Omental fat pad (tissue), 4 donors: Measurements from ENCODE around the gene APLP2. TPM values are rescaled to one million over a fixed set of nuclear protein-coding genes. Genes with fewer than 3 reads are reported as not detected.

Experiments
- ATAC-seq: fragments of 150-250 bp; one replicate; pipeline ENCODE4 v1.9.1; 2016; ENCODE audit warnings: mild to moderate bottlenecking, moderate library complexity; ENCODE audit not compliant: low FRiP score
- DNase-seq: peaks from one replicate; pipeline ENCODE4 v3.0.0-alpha.2; 2019; ENCODE audit warnings: low spot score
- total RNA-seq, 4 donors: library from RNA; depleted of rRNA; stranded (reverse); fragments of >200 nt; gene quantifications; one replicate each; pipeline ENCODE4 v1.1.0, GENCODE V29; 2016
- TF ChIP-seq, protein P1 (sequence below), 3 donors: fragments of 450-650 bp; IDR thresholded peaks; one replicate each; pipeline ENCODE4 v1.5.1; 2016 to 2017; ENCODE audit warnings: antibody characterized with exemption in 3 of 3, mild to moderate bottlenecking in 3 of 3, moderate library complexity in 2 of 3

Gene APLP2
- total RNA-seq, 4 donors from 2014 or later = 288 to 530 (median 485) TPM

DNA sequence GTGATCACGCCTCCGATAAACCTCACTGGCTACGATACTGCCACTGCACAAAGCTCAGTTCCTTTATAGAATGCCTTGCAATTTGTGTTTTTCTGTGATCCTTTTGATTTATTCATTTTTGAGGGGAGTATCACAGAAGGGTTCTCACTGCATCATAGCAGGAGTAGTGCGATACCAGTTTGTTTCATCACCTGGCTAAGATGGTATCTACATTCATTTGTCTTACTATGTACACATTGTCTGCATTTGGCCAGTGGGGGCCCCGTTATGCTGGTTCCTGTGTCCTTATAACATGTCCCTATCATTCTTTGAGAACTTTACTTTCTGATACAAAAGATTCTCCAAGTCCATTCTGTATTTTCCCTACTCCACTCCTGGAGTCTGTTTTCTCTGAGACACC, 44.6 kb downstream of the APLP2 start:
- no peak for DNase-seq
- ATAC-seq = no peak
- TF ChIP-seq, protein P1, sequence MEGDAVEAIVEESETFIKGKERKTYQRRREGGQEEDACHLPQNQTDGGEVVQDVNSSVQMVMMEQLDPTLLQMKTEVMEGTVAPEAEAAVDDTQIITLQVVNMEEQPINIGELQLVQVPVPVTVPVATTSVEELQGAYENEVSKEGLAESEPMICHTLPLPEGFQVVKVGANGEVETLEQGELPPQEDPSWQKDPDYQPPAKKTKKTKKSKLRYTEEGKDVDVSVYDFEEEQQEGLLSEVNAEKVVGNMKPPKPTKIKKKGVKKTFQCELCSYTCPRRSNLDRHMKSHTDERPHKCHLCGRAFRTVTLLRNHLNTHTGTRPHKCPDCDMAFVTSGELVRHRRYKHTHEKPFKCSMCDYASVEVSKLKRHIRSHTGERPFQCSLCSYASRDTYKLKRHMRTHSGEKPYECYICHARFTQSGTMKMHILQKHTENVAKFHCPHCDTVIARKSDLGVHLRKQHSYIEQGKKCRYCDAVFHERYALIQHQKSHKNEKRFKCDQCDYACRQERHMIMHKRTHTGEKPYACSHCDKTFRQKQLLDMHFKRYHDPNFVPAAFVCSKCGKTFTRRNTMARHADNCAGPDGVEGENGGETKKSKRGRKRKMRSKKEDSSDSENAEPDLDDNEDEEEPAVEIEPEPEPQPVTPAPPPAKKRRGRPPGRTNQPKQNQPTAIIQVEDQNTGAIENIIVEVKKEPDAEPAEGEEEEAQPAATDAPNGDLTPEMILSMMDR (IDR thresholded peaks at IDR 0.05) = no peak

DNA sequence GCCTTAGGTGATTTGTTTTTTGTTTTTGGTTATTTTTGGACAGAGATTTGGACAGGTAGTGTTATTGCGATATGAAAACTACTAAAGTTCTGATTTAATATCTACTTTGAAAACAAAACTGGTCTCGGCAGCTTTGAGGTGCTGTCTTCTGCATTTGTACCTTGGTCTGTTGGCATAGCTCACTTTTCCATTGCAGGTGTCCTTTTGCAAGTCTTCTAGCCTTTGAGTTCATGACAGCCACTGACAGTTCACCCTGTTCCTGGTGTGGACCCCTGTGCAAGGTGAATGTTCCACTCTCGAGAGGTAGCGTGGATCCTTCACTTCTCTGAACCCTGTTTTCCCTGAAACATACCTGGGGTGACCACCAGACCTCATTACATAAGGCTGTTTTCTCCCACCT, 45.0 kb downstream of the APLP2 start:
- TF ChIP-seq, protein P1 (IDR thresholded peaks at IDR 0.05) = no peak
- no peak for DNase-seq
- no peak for ATAC-seq

DNA sequence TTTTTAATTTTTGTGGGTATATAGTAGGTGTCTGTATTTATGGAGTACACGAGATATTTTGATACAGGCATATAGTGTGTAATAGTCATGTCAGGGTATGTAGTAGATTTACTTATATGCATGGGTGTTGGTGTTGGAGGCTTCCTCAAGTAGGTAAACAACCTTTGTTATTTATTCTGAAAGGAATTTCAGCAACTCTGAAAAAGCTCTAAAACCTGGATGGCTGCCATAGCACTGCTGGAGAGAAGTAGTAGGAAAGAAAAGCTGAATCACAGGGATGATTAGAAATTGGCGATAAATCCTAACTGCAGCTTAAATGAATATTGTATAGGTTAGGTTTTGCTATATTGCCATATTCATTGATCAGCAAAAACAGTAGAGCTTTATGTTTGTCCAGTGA, 45.5 kb downstream of the APLP2 start:
- TF ChIP-seq, protein P1 (IDR thresholded peaks at IDR 0.05) = no peak
- no peak for DNase-seq
- no peak for ATAC-seq

DNA sequence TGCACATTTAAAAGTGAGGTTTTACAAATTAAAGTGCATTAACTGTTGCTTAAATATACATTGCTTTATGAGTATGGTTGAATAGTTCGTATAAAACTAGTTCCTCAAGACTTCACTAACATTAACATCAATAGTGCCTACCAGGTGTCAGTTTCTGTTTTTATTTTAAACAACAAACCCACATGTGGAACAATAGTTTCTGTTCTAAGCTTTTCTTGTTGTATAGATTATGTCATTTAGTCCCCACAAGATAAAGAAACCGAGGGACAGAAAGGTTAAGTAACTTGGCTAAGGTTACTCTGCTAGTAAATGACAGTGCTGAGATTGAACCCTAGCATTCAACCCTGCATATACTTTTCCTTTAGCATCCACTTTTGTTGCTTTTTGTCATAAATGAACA, 48.5 kb downstream of the APLP2 start:
- ATAC-seq (no peak), DNase-seq (no peak)
- TF ChIP-seq, protein P1 (IDR thresholded peaks at IDR 0.05) = no peak

DNA sequence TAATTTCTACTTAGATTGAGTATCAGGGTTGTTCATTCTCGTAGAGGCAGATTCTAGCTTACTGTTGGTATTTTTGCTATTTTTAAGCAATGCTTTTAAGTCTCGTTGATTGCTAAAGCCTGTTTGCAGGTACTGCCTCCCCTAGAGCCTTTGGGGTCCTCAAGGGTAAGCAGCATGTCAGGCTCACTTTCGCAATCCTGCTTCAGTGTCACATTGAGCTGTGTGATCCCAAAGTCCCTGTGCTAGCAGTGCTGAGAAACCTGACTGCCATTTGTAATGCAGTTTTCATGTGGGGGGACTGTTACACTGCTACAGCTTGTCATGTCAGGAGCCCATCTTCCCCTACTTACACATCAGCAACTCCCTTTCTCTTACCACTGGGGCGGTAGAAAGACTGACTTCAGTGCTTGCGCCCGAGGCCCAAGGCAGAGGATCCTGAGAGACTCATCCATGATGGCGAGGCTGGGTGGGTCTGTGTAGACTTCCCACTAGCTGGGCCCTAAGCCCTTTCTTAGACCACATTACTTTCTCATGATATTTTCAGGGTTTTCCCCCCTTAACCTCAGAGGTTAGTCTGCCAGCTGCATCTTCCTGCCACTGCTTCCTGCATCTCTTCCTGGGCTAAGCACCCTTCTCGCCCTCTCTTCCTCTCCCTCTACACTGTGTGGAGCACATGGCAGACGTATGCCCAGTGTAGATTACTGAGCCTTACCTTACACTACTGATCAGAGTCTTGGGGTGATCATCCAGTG, 49.1 kb downstream of the APLP2 start:
- TF ChIP-seq, protein P1 (IDR thresholded peaks at IDR 0.05) = no peak
- no peak for DNase-seq
- no peak for ATAC-seq

DNA sequence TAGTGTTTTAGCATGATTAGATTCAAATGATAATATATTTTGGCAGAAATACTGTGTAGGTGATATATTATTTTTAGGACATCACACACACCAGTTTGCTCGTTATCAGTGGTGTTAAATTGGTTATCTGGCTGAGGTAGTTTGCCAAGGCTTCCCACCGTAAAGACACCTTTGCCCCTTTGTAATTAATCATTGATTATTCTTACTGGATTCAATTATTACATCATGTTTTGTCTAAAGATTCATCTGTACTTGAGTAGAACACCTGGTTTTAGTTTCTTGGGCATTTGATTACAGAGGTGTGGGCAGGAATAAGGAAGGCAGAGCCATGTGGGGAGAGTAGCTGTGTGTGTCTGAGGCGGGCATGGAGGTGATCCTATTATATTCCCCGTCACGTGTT, 50.4 kb downstream of the APLP2 start:
- DNase-seq = no peak
- ATAC-seq = no peak
- TF ChIP-seq, protein P1 (IDR thresholded peaks at IDR 0.05) = no peak

DNA sequence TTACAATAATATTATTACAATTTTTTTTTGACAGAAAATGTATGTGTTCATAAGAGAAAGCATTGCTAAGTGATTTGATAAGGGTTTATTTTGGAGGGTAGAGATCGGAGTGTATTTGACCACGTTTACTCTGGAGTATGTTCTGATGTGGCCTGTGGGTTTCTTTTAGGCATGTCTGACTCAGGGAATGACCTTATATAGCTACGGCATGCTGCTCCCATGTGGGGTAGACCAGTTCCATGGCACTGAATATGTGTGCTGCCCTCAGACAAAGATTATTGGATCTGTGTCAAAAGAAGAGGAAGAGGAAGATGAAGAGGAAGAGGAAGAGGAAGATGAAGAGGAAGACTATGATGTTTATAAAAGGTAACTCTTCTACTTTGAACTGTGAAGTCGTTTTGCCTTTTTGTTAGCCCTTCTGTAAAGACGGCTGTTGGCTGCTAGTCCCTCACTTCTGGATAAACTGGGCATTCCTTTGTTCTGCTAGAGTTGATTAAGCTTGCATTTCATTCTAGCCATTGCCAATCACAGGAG, 51.8 kb downstream of the APLP2 start:
- no peak for DNase-seq
- no peak for ATAC-seq
- TF ChIP-seq, protein P1 (IDR thresholded peaks at IDR 0.05) = no peak
